K562 (cell line): ENCODE data around the gene PTH1R. TPM values are rescaled to one million over a fixed set of nuclear protein-coding genes. Genes with fewer than 3 reads are reported as not detected.
A peak's percentile ranks its signal among the peaks of the same experiment; 100 is the strongest.

Experiments used
- ATF1 ChIP-seq, 2 experiments: fragments of 450-650 bp in 1 of 2; IDR thresholded peaks; 2 replicates each; pipeline ENCODE4 v1.6.1; 2016; ENCODE audit warnings: missing compliant biosample characterization in 1 of 2, missing genetic modification characterization in 1 of 2
- BCOR ChIP-seq: fragments of 450-650 bp; IDR thresholded peaks from 2 replicates; pipeline ENCODE4 v1.6.1; 2016
- BRD9 ChIP-seq: fragments of 450-650 bp; IDR thresholded peaks from 2 replicates; pipeline ENCODE4 v1.6.1; 2018; ENCODE audit warnings: low read depth; ENCODE audit not compliant: partially characterized antibody
- C11orf30 ChIP-seq: fragments of 450-650 bp; IDR thresholded peaks from 2 replicates; pipeline ENCODE4 v1.6.1; 2016; ENCODE audit warnings: low read depth, mild to moderate bottlenecking
- CBFA2T3 ChIP-seq: fragments of 450-650 bp; IDR thresholded peaks from 2 replicates; pipeline ENCODE4 v1.6.1; 2017
- DEAF1 ChIP-seq: fragments of 450-650 bp; formaldehyde crosslinking; IDR thresholded peaks from 2 replicates; pipeline ENCODE4 v1.4.0; 2020; ENCODE audit warnings: mild to moderate bottlenecking, moderate library complexity
- EP300 ChIP-seq: IDR thresholded peaks from 2 replicates; pipeline ENCODE4 v1.6.1; 2012; ENCODE audit warnings: low read length, improper control_type of control experiment
- ESRRA ChIP-seq: fragments of 450-650 bp; IDR thresholded peaks from 2 replicates; pipeline ENCODE4 v1.6.1; 2014; ENCODE audit warnings: low read depth, mild to moderate bottlenecking, moderate library complexity, borderline replicate concordance
- FOS ChIP-seq: IDR thresholded peaks from 3 replicates; pipeline ENCODE4 v1.6.1; 2011; ENCODE audit not compliant: insufficient read length; ENCODE audit errors: extremely low read depth
- GABPB1 ChIP-seq: sonication (generic); formaldehyde crosslinking; IDR thresholded peaks from 2 replicates; pipeline ENCODE4 v1.8.0; 2022; ENCODE audit warnings: mild to moderate bottlenecking, missing genetic modification reagents
- HDAC1 ChIP-seq, 2 experiments: fragments of 450-650 bp; IDR thresholded peaks; 2 replicates each; pipeline ENCODE4 v1.6.1; 2016 to 2017; ENCODE audit warnings: inconsistent platforms in 1 of 2, mild to moderate bottlenecking in 1 of 2, moderate library complexity in 1 of 2
- HNRNPH1 ChIP-seq: fragments of 200-400 bp; formaldehyde crosslinking; optimal IDR thresholded peaks from 2 replicates; pipeline ENCODE3; 2017; ENCODE audit warnings: low read depth, mild to moderate bottlenecking, low read length, moderate library complexity
- MYNN ChIP-seq, 2 experiments: sonication (generic); formaldehyde crosslinking in 1 of 2; IDR thresholded peaks; 2 replicates each; pipeline versions ENCODE4 v1.5.0 to v1.6.1; 2016 to 2020; ENCODE audit warnings: antibody characterized with exemption in 1 of 2, missing genetic modification reagents in 1 of 2
- NBN ChIP-seq: fragments of 450-650 bp; IDR thresholded peaks from 2 replicates; pipeline ENCODE4 v1.6.1; 2016; ENCODE audit warnings: low read depth, mild to moderate bottlenecking
- NR2C2 ChIP-seq, 2 experiments: fragments of 200-800 bp in 1 of 2; sonication (Bioruptor generic) in 1 of 2; sonication (generic) in 1 of 2; formaldehyde crosslinking in 1 of 2; IDR thresholded peaks; 2 replicates each; pipeline versions ENCODE4 v1.6.1 to v1.8.0; 2016 to 2022; ENCODE audit warnings: mild to moderate bottlenecking in 1 of 2, missing compliant biosample characterization in 1 of 2, missing genetic modification characterization in 1 of 2, missing genetic modification reagents in 1 of 2
- PPARD ChIP-seq: fragments of 250-450 bp; sonication (Bioruptor Pico); IDR thresholded peaks from 2 replicates; pipeline ENCODE4 v1.8.0; 2022; ENCODE audit warnings: inconsistent platforms, mild to moderate bottlenecking, moderate library complexity
- PURB ChIP-seq: sonication (generic); formaldehyde crosslinking; IDR thresholded peaks from 2 replicates; pipeline ENCODE4 v1.9.0; 2021; ENCODE audit warnings: low read depth, mild to moderate bottlenecking, missing genetic modification reagents
- RAD51 ChIP-seq: fragments of 450-650 bp; IDR thresholded peaks from 2 replicates; pipeline ENCODE4 v1.7.1; 2016; ENCODE audit warnings: low read depth, mild to moderate bottlenecking, borderline replicate concordance
- RBM34 ChIP-seq: fragments of 200-400 bp; formaldehyde crosslinking; IDR thresholded peaks from 2 replicates; pipeline ENCODE4 v1.6.1; 2018; ENCODE audit warnings: low read length, borderline replicate concordance; ENCODE audit not compliant: insufficient read depth
- SAFB2 ChIP-seq: fragments of 200-400 bp; formaldehyde crosslinking; IDR thresholded peaks from 2 replicates; pipeline ENCODE4 v1.6.1; 2018; ENCODE audit warnings: borderline replicate concordance, low read length, low read depth, moderate library complexity; ENCODE audit not compliant: severe bottlenecking
- SMARCA4 ChIP-seq: fragments of 450-650 bp; IDR thresholded peaks from 2 replicates; pipeline ENCODE4 v1.6.1; 2016
- U2AF1 ChIP-seq: fragments of 200-400 bp; formaldehyde crosslinking; optimal IDR thresholded peaks from 2 replicates; pipeline ENCODE3; 2017; ENCODE audit warnings: mild to moderate bottlenecking, low read depth, low read length, moderate library complexity
- ZBTB33 ChIP-seq: sonication (generic); formaldehyde crosslinking; IDR thresholded peaks from 2 replicates; pipeline ENCODE4 v1.8.1; 2023; ENCODE audit warnings: mild to moderate bottlenecking, missing genetic modification reagents
- ZNF143 ChIP-seq: sonication (generic); formaldehyde crosslinking; IDR thresholded peaks from 2 replicates; pipeline ENCODE4 v1.9.0; 2022; ENCODE audit warnings: mild to moderate bottlenecking, missing genetic modification reagents
- ZNF174 ChIP-seq: fragments of 250-450 bp; sonication (Bioruptor Pico); IDR thresholded peaks from 2 replicates; pipeline ENCODE4 v1.4.0; 2020; ENCODE audit warnings: mild to moderate bottlenecking
- ZNF695 ChIP-seq: fragments of 450-650 bp; formaldehyde crosslinking; IDR thresholded peaks from 2 replicates; pipeline ENCODE4 v1.4.0; 2020; ENCODE audit warnings: mild to moderate bottlenecking, moderate library complexity
- ZSCAN29 ChIP-seq: fragments of 450-650 bp; IDR thresholded peaks from 2 replicates; pipeline ENCODE4 v1.6.1; 2017
- polyA plus RNA-seq, 8 experiments: library from polyadenylated mRNA; depleted of rRNA in 4 of 8; stranded (reverse) in 5 of 8; unstranded in 3 of 8; fragments of >200 nt; fragmentation: Nextera tagmentation in 2 of 8; fragmentation: Illumina TruSeq in 1 of 8; extraction: Ambion mirVana in 2 of 8; extraction: Trizol in 1 of 8; gene quantifications; 2 replicates each; pipeline versions ENCODE4 v1.2.1 to v1.2.3, GENCODE V29; 2011 to 2014; ENCODE audit warnings: inconsistent platforms in 1 of 8, missing spikeins in 1 of 8
- total RNA-seq, 7 experiments: library from RNA; depleted of rRNA in 6 of 7; stranded (reverse); fragments of >200 nt in 6 of 7; fragmentation: Illumina TruSeq in 2 of 7; extraction: Trizol in 2 of 7; gene quantifications; 2 replicates each; pipeline versions ENCODE4 v1.2.1 to v1.2.3, GENCODE V29; 2011 to 2021; ENCODE audit warnings: low replicate concordance in 1 of 7

Gene PTH1R
- total and polyA plus RNA-seq, 9 of the 15 experiments (the other 6 are each of a cell fraction or from before 2014, with no cell fraction given), result not detected

- TF ChIP-seq DEAF1 (CRISPR knock-in tag) (no peak), GABPB1 (no peak), PPARD (CRISPR knock-in tag) (no peak), RAD51 (0 out of 2 replicates have a peak, but pooled peaks have one; percentile 6), ZNF174 (no peak), CBFA2T3 (peak; percentile 49), U2AF1 (no peak), BCOR (peak; percentile 75), BRD9 (peak; percentile 68), ZBTB33 (no peak), RBM34 (no peak), PURB (CRISPR knock-in tag) (no peak), EP300 (peak; percentile 55; the same call in 1 of the 2 replicates), HDAC1 (IDR thresholded peaks at IDR 0.05) (peak in 1 of 2 experiments; percentile 90; a peak in 2 of 4 replicates), HNRNPH1 (no peak), ZNF143 (no peak), C11orf30 (peak; percentile 39; the same call in 1 of the 2 replicates), ESRRA (peak; percentile 85), ATF1 (CRISPR knock-in tag; IDR thresholded peaks at IDR 0.05) (no peak), ATF1 (tag; IDR thresholded peaks at IDR 0.05) (peak; percentile 92), SAFB2 (no peak), MYNN (IDR thresholded peaks at IDR 0.05) (peak; percentile 55), MYNN (CRISPR knock-in tag; IDR thresholded peaks at IDR 0.05) (no peak), SMARCA4 (peak; percentile 93), NBN (peak; percentile 93; the same call in 1 of the 2 replicates), FOS (peak; percentile 41), NR2C2 (CRISPR knock-in tag; IDR thresholded peaks at IDR 0.05) (no peak), NR2C2 (tag; IDR thresholded peaks at IDR 0.05) (peak; percentile 70; the same call in 1 of the 2 replicates), ZNF695 (CRISPR knock-in tag) (no peak), ZSCAN29 (peak; percentile 90)
Measured at GRCh38 chr3:46947981-46948791, 70.7 kb downstream of the PTH1R start (continued).
